Left renal pelvis (tissue), 4 donors: Measurements from ENCODE around the gene NLGN3. TPM values are rescaled to one million over a fixed set of nuclear protein-coding genes. Genes with fewer than 3 reads are reported as not detected.

ENCODE experiments used
- DNase-seq, 4 donors: peaks; one replicate each; pipeline ENCODE4 v3.0.0-alpha.2; 2013; ENCODE audit warnings: low read depth in 4 of 4, low spot score in 3 of 4
- polyA plus RNA-seq, 4 donors: library from polyadenylated mRNA; unstranded; fragments of 120-200 nt; gene quantifications; one replicate each; pipeline ENCODE4 v1.2.1, GENCODE V29; 2013; ENCODE audit not compliant: insufficient read length in 4 of 4

The NLGN3 gene
- polyA plus RNA-seq, 4 donors, result 4.4 to 14.2 (median 5.7) TPM

GRCh38 chrX:71118032-71118984 lies 26.3 kb upstream of the NLGN3 start, which contains the start of gene MED12:
Gene MED12 (plus strand): TSS chrX:71118596. CDS start chrX:71118755, 159 bp downstream.
- peak; percentile 61 to 74 (median 67) for DNase-seq

GRCh38 chrX:71118985-71119535 lies 25.6 kb upstream of the NLGN3 start:
- no peak for DNase-seq

GRCh38 chrX:71128166-71128833 lies 16.3 kb upstream of the NLGN3 start:
- no peak for DNase-seq

- no peak for DNase-seq
These were observed 15.5 kb upstream of the NLGN3 start for GRCh38 chrX:71128915-71129765.

- DNase-seq, result no peak
These were observed 13.1 kb upstream of the NLGN3 start for GRCh38 chrX:71131510-71131909.

GRCh38 chrX:71140440-71140839 lies 4.2 kb upstream of the NLGN3 start:
- DNase-seq, result no peak

- DNase-seq, result no peak
These were observed 1.1 kb upstream of the NLGN3 start for GRCh38 chrX:71143508-71143907.

GRCh38 chrX:71147496-71148277 lies 3.0 kb downstream of the NLGN3 start:
- DNase-seq, result no peak

GRCh38 chrX:71148278-71148663 lies 3.6 kb downstream of the NLGN3 start:
- no peak for DNase-seq

GRCh38 chrX:71151366-71151765 lies 6.7 kb downstream of the NLGN3 start:
- DNase-seq, result no peak

- DNase-seq, result no peak
These were observed 9.6 kb downstream of the NLGN3 start for GRCh38 chrX:71154196-71154595.

GRCh38 chrX:71154641-71155040 lies 10.0 kb downstream of the NLGN3 start:
- DNase-seq, result no peak

GRCh38 chrX:71158603-71159002 lies 14.0 kb downstream of the NLGN3 start:
- DNase-seq, result no peak

- no peak for DNase-seq
These were observed 14.7 kb downstream of the NLGN3 start for GRCh38 chrX:71159335-71159734.

GRCh38 chrX:71160475-71160874 lies 15.8 kb downstream of the NLGN3 start:
- DNase-seq, result no peak

- no peak for DNase-seq
These were observed 18.3 kb downstream of the NLGN3 start for GRCh38 chrX:71162981-71163380.

- DNase-seq, result no peak
These were observed 19.4 kb downstream of the NLGN3 start for GRCh38 chrX:71164071-71164470.

GRCh38 chrX:71166461-71166860 lies 21.8 kb downstream of the NLGN3 start:
- DNase-seq, result no peak

GRCh38 chrX:71167031-71167781 lies 22.6 kb downstream of the NLGN3 start:
- DNase-seq, result no peak
